ENCODE measurements around the gene RNASEL.

DNA sequence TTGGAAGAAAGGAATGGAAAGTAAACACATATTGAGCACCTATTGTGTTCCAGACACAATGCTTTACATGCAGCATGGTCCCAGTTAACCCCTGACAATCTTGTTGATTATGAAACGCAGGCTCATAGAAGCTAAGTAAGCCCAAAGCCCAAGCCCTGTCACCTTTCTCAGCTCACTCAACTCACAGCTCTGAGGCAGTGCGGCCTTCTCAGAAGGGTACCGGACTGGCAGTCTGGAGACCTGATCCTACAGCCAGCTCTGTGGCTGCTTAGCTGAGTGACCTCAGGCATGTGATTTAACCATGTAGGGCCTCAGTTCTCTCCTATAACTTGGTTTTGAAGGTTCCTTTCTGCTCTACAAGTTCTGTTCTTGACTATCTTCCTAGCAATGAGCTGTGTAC, 464 bp upstream of the RNASEL start:
- TF ChIP-seq POLR2A (IDR thresholded peaks at IDR 0.05), result no peak
- TF ChIP-seq, protein P1, sequence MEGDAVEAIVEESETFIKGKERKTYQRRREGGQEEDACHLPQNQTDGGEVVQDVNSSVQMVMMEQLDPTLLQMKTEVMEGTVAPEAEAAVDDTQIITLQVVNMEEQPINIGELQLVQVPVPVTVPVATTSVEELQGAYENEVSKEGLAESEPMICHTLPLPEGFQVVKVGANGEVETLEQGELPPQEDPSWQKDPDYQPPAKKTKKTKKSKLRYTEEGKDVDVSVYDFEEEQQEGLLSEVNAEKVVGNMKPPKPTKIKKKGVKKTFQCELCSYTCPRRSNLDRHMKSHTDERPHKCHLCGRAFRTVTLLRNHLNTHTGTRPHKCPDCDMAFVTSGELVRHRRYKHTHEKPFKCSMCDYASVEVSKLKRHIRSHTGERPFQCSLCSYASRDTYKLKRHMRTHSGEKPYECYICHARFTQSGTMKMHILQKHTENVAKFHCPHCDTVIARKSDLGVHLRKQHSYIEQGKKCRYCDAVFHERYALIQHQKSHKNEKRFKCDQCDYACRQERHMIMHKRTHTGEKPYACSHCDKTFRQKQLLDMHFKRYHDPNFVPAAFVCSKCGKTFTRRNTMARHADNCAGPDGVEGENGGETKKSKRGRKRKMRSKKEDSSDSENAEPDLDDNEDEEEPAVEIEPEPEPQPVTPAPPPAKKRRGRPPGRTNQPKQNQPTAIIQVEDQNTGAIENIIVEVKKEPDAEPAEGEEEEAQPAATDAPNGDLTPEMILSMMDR (IDR thresholded peaks at IDR 0.05), result no peak

Measured in lower leg skin (tissue), 3 donors.